A549 (cell line): ENCODE measurements around the gene ACER1.
"Not testable (repeated sequence)": the region's sequence is repeated elsewhere in the genome, so short reads cannot be mapped to it uniquely, and the experiment has no call there.

Source experiments
- BHLHE40 ChIP-seq: IDR thresholded peaks from 2 replicates; pipeline ENCODE4 v1.6.1; 2012; ENCODE audit warnings: low read depth, low read length, inconsistent platforms
- CBX2 ChIP-seq: fragments of 200-600 bp; sonication (generic); IDR thresholded peaks from 2 replicates; pipeline ENCODE4 v1.6.1; 2016; ENCODE audit warnings: low read depth, mild to moderate bottlenecking, borderline replicate concordance
- CHD4 ChIP-seq: fragments of 200-600 bp; sonication (generic); IDR thresholded peaks from 2 replicates; pipeline ENCODE4 v1.6.1; 2016; ENCODE audit warnings: antibody characterized with exemption, mild to moderate bottlenecking, borderline replicate concordance
- HDAC2 ChIP-seq: fragments of 200-600 bp; sonication (generic); IDR thresholded peaks from 2 replicates; pipeline ENCODE4 v1.6.1; 2016
- KDM1A ChIP-seq: fragments of 200-600 bp; sonication (generic); IDR thresholded peaks from 2 replicates; pipeline ENCODE4 v1.6.1; 2016; ENCODE audit warnings: low read depth, mild to moderate bottlenecking
- PHF8 ChIP-seq: fragments of 200-600 bp; sonication (generic); IDR thresholded peaks from 2 replicates; pipeline ENCODE4 v1.6.1; 2016; ENCODE audit warnings: low read depth, mild to moderate bottlenecking, antibody characterized with exemption, moderate library complexity, borderline replicate concordance
- POLR2AphosphoS2 ChIP-seq: conservative IDR thresholded peaks from 2 replicates; pipeline ENCODE4 v1.6.1; 2012; ENCODE audit warnings: low read length, improper control_type of control experiment, inconsistent platforms
- RFX5 ChIP-seq: fragments of 450-650 bp; IDR thresholded peaks from 2 replicates; pipeline ENCODE4 v1.7.1; 2014; ENCODE audit warnings: antibody characterized with exemption, mild to moderate bottlenecking, moderate library complexity
- ZFP36 ChIP-seq: fragments of 450-650 bp; IDR thresholded peaks from 2 replicates; pipeline ENCODE4 v1.6.1; 2014; ENCODE audit warnings: borderline replicate concordance; ENCODE audit not compliant: partially characterized antibody
- TF ChIP-seq, protein P1 (sequence below): fragments of >200 bp; sonication (Bioruptor Twin); formaldehyde crosslinking; IDR thresholded peaks from 3 replicates; pipeline ENCODE4 v1.5.1; 2016
- TF ChIP-seq, protein P2 (sequence below): fragments of 200-600 bp; sonication (generic); IDR thresholded peaks from 2 replicates; pipeline ENCODE4 v1.6.1; 2016; ENCODE audit warnings: antibody characterized with exemption, mild to moderate bottlenecking, moderate library complexity

DNA sequence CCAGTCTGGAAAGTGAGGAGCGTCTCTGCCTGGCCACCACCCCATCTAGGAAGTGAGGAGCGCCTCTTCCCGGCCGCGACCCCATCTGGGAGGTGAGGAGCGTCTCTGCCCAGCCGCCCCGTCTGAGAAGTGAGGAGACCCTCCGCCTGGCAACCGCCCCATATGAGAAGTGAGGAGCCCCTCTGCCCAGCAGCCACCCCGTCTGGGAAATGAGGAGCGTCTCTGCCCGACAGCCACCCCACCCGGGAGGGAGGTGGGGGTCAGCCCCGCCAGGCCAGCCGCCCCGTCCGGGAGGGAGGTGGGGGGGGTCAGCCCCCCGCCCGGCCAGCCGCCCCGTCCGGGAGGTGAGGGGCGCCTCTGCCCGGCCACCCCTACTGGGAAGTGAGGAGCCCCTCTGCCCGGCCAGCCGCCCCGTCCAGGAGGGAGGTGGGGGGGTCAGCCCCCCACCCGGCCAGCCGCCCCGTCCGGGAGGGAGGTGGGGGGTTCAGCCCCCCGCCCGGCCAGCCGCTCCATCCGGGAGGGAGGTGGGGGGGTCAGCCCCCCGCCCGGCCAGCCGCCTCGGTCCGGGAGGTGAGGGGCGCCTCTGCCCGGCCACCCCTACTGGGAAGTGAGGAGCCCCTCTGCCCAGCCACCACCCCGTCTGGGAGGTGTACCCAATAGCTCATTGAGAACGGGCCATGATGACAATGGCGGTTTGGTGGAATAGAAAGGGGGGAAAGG is 22.1 kb upstream of the ACER1 start:
- not testable (repeated sequence) for TF ChIP-seq CBX2, HDAC2, CHD4, KDM1A, POLR2AphosphoS2, BHLHE40, RFX5, PHF8, ZFP36
- TF ChIP-seq, protein P1, sequence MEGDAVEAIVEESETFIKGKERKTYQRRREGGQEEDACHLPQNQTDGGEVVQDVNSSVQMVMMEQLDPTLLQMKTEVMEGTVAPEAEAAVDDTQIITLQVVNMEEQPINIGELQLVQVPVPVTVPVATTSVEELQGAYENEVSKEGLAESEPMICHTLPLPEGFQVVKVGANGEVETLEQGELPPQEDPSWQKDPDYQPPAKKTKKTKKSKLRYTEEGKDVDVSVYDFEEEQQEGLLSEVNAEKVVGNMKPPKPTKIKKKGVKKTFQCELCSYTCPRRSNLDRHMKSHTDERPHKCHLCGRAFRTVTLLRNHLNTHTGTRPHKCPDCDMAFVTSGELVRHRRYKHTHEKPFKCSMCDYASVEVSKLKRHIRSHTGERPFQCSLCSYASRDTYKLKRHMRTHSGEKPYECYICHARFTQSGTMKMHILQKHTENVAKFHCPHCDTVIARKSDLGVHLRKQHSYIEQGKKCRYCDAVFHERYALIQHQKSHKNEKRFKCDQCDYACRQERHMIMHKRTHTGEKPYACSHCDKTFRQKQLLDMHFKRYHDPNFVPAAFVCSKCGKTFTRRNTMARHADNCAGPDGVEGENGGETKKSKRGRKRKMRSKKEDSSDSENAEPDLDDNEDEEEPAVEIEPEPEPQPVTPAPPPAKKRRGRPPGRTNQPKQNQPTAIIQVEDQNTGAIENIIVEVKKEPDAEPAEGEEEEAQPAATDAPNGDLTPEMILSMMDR, result not testable (repeated sequence)
- TF ChIP-seq, protein P2, sequence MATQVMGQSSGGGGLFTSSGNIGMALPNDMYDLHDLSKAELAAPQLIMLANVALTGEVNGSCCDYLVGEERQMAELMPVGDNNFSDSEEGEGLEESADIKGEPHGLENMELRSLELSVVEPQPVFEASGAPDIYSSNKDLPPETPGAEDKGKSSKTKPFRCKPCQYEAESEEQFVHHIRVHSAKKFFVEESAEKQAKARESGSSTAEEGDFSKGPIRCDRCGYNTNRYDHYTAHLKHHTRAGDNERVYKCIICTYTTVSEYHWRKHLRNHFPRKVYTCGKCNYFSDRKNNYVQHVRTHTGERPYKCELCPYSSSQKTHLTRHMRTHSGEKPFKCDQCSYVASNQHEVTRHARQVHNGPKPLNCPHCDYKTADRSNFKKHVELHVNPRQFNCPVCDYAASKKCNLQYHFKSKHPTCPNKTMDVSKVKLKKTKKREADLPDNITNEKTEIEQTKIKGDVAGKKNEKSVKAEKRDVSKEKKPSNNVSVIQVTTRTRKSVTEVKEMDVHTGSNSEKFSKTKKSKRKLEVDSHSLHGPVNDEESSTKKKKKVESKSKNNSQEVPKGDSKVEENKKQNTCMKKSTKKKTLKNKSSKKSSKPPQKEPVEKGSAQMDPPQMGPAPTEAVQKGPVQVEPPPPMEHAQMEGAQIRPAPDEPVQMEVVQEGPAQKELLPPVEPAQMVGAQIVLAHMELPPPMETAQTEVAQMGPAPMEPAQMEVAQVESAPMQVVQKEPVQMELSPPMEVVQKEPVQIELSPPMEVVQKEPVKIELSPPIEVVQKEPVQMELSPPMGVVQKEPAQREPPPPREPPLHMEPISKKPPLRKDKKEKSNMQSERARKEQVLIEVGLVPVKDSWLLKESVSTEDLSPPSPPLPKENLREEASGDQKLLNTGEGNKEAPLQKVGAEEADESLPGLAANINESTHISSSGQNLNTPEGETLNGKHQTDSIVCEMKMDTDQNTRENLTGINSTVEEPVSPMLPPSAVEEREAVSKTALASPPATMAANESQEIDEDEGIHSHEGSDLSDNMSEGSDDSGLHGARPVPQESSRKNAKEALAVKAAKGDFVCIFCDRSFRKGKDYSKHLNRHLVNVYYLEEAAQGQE, result not testable (repeated sequence)
